HG03520 (cell line): ENCODE data around the gene ZNF787.
A peak's percentile ranks its signal among the peaks of the same experiment; 100 is the strongest.
"Not testable (repeated sequence)": the region's sequence is repeated elsewhere in the genome, so short reads cannot be mapped to it uniquely, and the experiment has no call there.

Experiments used
- ATAC-seq: cut with Tn5 transposase; IDR thresholded peaks from one replicate; pipeline ENCODE4 v1.9.1; 2021; ENCODE audit warnings: mild to moderate bottlenecking, moderate library complexity; ENCODE audit not compliant: unreplicated experiment

ZNF787 gene

DNA sequence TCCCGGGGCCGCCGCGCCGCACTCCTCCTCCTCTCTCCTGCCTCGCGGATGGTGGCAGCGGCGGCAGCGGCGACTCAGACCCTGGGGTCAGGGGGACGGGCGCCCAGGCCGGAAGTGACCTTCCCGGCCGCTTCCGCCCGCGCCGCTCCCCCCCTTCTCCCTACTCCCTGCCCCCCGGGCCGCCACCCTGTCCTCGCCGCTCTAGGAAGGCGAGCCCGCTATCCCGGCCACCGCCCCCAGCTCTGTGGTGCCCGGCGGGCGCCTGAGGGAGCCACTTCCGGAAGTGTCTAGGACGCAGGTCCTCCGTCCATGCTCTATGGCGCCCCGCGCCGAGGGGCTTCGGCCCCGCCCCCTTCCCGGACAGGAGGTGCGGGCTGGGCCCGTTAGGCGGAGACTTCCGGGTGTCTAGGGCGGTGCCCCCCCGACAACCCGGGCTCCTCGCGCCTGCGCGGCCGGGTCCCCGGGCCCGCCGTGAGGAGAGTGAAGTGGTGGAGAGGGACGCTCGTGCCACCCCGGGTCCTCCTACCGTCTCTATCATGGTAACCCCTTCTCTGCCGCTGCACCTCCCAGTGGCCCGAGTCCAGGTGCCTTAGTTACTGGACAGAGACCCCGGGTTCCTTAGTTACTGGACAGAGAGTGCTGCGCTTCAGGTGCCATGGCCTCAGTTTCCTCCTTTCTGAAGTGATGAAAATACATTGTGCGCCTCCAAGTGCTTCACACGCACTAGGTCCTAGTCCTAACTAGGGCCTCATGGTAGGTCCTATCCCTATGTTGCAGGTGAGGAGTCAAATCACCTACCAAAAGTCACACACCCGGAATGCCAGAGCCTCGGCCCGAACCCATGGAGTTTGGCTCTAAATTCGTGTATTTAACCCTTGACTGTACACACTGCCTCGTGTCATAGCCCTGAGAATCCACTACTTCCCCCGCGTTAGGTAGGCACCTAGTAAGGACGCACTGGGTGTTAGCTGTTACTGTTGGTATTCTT is at the start of gene ZNF787:
ZNF787 (minus strand) TSS at position 116 of the 988 bp plus-strand sequence. CDS start 18,078 bp downstream, outside the sequence.
- ATAC-seq: peak; percentile 78

GRCh38 chr19:56170261-56170660 is 49.2 kb upstream of the ZNF787 start:
- no peak for ATAC-seq

GRCh38 chr19:56167064-56167578 is 46.0 kb upstream of the ZNF787 start:
- ATAC-seq: no peak

DNA sequence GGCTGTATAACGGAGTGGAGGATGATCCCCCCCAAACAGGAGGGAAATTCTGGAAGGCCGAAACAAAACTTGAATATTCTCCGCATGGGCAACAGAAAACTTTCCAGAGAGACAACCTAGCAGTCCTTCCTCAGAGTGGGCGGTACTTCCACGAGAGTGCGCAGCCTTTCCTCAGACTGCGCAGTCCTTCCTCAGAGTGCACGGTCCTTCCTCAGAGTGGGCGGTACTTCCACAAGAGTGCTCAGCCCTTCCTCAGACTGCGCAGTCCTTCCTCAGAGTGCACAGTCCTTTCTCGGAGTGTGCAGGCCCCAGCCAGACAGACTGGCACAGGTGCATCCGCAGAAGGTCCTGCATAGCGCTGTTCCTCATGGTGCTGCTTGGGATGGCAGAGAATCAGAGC is 42.0 kb upstream of the ZNF787 start:
- ATAC-seq: no peak

DNA sequence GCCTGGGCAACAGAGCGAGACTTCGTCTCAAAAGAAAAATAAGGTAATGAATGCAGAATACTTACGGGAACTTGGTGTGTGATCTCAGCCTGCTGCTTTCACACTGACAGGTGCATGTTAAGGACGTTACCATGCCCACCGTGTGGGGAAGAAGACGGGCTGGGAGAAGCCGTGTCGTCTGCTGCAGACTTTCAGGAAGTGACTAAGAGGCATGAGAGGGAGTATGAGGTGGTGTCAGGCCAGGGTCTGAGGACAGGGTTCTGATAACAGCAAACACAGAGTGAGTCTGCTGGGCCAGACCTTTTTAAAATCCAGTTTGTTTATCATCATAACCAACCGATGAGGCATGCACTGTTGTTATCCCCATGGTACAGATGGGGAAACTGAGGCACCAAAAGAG is 41.2 kb upstream of the ZNF787 start:
- ATAC-seq: no peak

DNA sequence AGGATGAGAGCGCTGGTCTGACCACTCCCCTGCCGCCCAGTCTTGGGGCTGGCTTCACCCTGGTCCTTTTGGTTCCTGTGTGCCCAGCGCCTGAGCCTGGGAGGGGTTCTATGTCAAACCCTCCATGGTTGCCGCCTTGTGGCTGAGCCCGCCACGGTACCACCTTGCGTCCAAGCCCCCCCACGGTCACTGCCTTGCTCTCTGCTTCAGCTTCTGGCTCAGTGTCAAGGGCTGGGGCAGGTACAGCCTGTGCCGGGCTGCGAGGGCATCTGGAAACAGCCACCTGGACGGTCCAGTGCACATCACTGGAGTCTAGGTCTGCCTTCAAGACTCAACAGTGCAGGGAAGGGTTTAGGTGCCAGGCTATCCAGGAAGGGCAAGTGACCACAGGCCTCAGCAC is 40.4 kb upstream of the ZNF787 start:
- no peak for ATAC-seq

GRCh38 chr19:56159622-56160271 is 38.7 kb upstream of the ZNF787 start:
- ATAC-seq: no peak

GRCh38 chr19:56159009-56159559 is 38.0 kb upstream of the ZNF787 start:
- ATAC-seq: no peak

DNA sequence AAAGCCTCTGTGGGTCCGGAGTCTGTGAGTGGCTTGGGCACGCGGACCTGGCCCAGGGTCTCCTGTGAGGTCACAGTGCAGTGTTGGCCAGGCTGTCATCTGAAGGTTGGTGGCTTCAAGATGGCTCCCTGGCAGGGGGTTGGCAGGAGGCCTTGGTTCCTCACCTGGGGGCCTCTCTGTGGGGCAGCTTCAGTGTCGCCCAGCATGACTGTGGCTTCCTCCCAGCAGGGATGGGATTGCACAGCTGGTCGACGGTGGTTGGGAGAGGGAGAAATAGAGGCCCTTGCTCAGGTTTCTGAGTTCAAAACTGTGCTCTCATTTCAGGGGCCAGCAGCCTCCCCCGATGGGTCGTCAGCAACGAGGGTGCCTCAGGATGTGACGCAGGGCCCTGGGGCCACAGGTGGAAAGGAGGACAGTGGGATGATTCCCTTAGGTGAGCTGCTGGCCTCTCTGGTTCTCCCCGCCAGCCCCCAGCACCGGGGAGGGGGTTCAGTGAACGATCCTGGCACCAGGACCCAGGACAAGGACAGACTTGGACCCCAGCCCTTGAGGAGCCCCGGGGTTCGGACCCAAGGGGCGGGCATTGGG is 37.2 kb upstream of the ZNF787 start:
- ATAC-seq: no peak

DNA sequence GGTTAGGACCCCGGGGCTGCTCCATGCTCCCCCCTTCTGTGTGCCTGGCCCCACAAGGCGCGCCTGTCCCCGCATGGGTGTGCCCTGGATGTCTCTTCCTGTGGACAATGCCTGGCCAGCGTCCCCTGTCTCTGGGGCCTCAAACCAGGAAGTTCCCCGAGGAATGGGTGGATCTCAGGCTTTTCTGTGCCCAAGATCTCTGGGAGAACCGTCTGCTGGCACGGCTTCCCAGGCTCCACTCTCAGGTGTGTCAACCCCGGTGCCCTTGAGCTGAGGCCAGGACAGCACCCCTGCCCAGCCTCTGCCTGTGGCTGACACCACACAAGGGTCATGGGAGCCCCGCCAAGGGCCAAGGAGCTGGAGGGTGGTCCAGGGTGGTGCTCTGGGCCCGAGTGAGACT is 35.7 kb upstream of the ZNF787 start:
- ATAC-seq: no peak

DNA sequence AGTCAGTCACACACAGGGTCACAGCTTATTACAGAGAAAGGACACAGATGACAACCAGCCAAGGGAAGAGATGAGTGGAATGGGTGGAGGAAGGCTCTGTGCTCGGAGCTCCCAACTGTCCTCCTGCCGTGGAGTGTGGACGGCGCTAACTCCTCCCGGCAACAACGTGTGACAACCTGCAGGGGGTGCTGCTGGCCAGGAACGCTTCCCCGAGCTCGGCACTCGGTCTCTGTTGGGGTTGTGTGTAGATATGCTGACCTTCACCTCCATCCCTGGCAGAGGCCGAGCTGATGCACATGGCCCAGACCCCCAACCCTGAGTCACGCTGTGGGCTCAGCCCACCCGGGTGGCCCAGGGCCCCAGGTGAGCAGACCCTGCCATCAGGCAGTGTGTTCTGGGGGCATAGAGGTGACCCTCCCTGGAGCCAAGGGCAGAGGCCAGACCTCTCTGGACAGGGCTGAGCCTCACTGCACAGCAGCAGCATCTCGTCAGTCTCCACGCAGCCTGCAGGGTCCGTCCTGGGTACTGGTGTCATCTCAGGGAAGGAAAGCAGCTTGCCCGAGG is 34.1 kb upstream of the ZNF787 start:
- ATAC-seq: no peak

GRCh38 chr19:56153507-56153906 is 32.4 kb upstream of the ZNF787 start:
- ATAC-seq: no peak

GRCh38 chr19:56152644-56153043 is 31.5 kb upstream of the ZNF787 start:
- no peak for ATAC-seq

- ATAC-seq: no peak
Observed at GRCh38 chr19:56150358-56150757, 29.3 kb upstream of the ZNF787 start.

DNA sequence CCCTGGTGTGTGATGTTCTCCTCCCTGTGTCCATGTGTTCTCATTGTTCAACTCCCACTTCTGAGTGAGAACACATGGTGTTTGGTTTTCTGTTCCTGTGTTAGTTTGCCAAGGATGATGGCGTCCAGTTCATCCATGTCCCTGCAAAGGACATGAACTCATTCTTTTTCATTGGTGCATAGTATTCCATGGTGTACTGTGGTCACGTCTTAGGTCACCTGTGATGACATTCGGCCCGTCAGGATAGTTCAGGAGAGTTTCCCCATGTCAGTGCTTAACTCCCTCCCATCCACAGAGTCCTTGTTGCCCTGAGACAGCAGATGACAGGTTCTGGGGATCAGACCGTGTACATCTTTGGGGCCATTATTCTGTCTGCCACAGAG is 28.6 kb upstream of the ZNF787 start:
- ATAC-seq: no peak

GRCh38 chr19:56148955-56149655 is 28.0 kb upstream of the ZNF787 start:
- not testable (repeated sequence) for ATAC-seq

DNA sequence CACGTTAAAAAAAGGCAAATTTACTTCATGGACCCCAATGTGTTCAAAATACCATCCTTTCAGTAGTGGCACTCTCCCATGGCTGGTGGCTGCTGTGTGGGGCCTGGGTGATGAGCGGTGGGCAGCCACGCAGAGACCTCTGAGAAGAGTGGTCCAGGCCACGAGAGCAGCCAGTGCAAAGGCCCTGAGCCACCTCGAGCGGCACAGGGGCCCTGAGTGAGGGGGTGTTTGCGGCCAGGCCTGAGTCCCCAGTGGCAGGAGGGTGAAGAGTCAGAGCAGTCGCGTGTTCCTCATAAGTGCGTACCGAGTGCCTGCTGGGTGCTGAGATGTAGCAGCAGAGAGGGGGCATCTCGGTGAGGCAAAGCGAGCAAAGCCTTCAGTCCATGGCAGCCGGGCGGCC is 27.0 kb upstream of the ZNF787 start:
- no peak for ATAC-seq

- no peak for ATAC-seq
Observed at GRCh38 chr19:56147307-56147706, 26.2 kb upstream of the ZNF787 start.

DNA sequence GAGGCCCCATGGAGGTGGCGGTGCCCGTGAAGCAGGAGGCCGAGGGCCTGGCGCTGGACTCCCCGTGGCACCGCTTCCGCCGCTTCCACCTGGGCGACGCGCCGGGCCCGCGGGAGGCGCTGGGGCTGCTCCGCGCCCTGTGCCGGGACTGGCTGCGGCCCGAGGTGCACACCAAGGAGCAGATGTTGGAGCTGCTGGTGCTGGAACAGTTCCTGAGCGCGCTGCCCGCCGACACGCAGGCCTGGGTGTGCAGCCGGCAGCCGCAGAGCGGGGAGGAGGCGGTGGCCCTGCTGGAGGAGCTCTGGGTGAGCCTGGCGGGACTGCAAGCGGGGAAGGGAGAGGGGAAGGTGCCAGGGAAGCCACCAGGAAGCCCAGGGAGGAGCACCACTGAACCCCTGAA is 25.8 kb upstream of the ZNF787 start:
- ATAC-seq: no peak

- ATAC-seq: no peak
Observed at GRCh38 chr19:56145698-56146097, 24.6 kb upstream of the ZNF787 start.
